VCaP (cell line): Measurements from ENCODE around the gene HIVEP3.

Experiments
- H3K27ac ChIP-seq: fragments of 450-650 bp; 2 replicates; pipeline ENCODE4 v1.5.1; 2017
- TF ChIP-seq, protein P1 (sequence below): fragments of 450-650 bp; conservative IDR thresholded peaks from 2 replicates; pipeline ENCODE4 v1.5.1; 2017; ENCODE audit warnings: mild to moderate bottlenecking, moderate library complexity

The HIVEP3 gene

DNA sequence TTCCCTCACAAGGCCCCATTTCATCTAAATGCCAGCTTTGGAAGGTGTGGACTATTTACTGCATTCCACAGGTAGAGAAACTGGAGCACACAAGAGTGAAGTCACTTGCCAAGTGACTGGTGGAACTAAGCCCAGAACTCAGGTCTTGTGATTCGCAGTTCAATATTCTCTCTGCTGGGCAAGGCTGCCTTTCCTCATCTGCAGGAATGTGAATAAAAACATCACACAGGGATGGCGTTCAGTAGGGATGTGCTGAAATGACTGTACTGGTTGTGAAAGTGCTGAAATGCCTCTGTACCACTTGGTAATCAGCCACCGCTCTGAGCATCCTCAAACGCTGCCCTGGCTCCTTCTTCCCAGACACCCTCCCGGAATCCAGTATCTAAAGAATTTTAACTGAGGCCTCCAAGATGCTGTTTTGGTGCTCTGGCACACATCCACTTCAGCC is 145.6 kb downstream of the HIVEP3 start:
- H3K27ac ChIP-seq: no peak overlapping the region
- TF ChIP-seq, protein P1, sequence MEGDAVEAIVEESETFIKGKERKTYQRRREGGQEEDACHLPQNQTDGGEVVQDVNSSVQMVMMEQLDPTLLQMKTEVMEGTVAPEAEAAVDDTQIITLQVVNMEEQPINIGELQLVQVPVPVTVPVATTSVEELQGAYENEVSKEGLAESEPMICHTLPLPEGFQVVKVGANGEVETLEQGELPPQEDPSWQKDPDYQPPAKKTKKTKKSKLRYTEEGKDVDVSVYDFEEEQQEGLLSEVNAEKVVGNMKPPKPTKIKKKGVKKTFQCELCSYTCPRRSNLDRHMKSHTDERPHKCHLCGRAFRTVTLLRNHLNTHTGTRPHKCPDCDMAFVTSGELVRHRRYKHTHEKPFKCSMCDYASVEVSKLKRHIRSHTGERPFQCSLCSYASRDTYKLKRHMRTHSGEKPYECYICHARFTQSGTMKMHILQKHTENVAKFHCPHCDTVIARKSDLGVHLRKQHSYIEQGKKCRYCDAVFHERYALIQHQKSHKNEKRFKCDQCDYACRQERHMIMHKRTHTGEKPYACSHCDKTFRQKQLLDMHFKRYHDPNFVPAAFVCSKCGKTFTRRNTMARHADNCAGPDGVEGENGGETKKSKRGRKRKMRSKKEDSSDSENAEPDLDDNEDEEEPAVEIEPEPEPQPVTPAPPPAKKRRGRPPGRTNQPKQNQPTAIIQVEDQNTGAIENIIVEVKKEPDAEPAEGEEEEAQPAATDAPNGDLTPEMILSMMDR: no peak

DNA sequence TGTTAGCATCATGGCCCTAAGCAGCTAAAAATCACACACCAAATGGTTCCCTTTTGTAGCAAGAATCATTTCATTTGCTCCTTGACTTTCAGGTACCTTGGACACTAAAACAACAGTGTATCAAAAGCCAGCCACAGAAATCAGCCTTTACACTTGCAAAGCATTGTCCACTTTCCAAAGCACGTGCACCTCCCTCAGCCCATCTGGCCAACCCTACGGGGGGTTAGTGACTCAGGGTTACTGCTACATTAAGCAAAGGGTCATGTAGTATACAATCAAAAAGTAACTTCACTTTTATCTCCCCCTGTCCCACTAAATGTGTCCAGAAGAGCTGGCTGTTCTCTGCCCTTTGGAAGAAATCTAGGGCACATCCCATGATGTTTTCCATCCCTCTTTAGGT is 149.7 kb downstream of the HIVEP3 start:
- no peak overlapping the region for H3K27ac ChIP-seq

DNA sequence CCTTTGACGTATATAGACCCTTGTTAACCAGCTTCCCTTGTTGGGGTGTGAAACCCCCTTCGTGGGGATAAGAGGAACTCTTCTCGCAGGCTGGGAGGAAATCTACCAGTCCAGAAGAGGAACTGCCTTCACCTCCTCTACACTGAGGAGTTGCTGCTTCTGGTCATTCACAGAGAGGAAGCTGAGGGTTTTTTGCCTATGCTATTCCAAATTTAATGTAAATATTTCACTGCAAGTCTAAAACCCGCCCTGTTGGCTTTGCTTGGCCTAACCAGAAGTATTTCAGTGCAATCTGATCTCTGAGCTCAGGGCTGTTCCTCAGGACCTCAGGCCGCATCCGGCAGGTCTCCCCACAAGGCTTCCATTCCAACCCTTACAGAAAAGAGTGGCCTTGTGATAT is 150.1 kb downstream of the HIVEP3 start:
- no peak overlapping the region for H3K27ac ChIP-seq
- TF ChIP-seq, protein P1: no peak

More for the DNA sequence above, 149.7 kb downstream of the HIVEP3 start:
- TF ChIP-seq, protein P1: no peak

DNA sequence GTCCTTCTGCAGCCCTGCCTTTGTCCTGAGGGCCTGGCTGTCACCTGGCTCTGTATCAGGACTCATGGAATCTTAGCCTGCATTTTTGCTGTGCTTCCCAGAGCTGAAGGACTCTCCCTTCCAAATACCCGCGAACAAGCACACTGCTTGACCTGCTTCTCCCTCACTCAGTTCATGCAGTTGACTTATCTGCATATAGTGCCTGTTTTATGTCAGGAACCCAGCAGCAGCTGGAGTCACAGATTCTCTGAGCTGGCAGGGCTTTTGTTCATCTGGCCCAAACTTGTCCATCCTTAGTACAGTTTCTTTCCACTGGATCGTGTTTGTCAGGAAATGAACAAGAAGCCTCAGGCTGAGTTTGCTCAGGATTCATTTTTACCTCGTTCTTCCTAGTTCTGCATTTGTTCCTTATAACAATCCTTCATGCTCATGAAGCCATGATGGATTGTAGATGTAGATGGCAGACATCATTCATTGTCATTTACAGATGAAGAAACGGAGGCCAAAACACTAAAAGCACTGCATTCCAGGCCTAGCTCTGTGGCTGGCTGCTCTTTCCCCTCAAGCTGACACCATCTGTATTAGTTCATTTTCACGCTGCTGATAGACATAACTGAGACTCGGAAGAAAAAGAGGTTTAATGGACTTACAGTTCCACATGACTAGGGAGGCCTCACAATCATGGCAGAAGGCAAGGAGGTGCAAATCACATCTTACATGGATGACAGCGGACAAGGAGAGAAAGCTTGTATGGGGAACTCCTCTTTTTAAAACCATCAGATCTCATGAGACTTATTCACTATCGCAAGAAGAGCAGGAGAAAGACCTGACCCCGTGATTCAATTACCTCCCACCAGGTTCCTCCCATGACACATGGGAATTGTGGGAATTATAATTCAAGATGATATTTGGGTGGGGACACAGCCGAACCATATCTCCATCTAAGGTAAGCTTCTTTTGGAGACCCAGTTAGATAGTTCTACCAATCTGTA is 150.9 kb downstream of the HIVEP3 start:
- H3K27ac ChIP-seq: no peak overlapping the region
- TF ChIP-seq, protein P1: no peak

DNA sequence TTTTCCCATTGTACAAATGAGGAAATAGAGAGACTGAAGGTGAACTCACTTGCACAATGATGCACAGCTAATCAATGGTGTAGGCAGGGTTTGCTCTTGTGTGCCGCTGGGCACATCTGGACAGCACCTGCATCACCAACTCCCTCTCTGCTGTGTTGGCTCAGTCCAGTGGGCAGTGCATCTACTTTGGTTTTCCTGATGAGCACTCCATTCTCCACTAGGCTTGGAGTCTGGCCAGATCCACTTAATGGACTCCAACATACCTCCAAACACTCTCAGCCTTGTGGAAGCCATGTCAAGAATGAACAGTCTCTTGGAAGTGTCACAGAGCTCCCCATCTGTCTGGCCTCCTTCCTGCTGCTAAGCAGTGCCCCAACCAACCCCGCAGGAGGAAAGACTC is 152.2 kb downstream of the HIVEP3 start:
- H3K27ac ChIP-seq: no peak overlapping the region
- TF ChIP-seq, protein P1: no peak

DNA sequence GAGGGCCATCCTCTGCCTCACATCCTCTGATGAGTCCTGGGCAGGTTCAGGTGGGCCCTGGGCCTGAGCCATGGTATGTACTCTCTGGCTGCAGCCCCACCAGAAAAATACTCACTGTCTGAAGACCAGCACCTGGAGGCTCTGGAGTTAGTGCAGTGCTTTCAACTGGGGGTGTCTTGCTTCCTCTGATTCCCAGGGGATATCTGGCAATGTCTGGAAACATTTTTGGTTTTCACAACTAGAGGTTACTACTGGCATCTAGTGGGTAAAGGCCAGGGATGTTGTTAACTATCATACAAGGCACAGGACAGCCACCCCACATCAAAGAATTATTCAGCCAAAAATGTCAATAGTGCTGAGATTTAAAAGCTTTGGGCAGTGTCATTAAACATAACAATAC is 152.7 kb downstream of the HIVEP3 start:
- no peak overlapping the region for H3K27ac ChIP-seq
- TF ChIP-seq, protein P1: no peak

DNA sequence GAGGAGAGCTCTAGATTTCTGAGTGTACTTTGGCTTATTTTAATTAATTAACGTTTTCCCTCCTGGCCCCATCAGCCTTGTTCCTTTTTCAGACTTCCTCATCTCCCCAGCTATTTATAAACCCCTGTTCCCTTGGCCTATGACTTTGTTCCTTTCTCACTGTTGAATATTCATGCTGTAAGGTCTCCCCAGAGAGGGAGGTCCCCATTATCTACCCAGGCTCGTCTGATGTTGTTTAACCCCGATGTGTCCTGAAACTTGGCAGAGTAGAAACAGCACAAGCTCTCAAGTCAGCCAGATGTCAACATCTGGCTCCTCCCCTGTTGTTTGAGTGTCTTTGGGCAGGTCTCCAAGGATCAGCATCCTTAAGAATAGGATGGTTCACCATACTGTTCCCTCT is 153.6 kb downstream of the HIVEP3 start:
- H3K27ac ChIP-seq: no peak overlapping the region
- TF ChIP-seq, protein P1: no peak
